Neural cell (in vitro differentiated cells): ENCODE measurements around the gene CCDC89. TPM values are rescaled to one million over a fixed set of nuclear protein-coding genes. Genes with fewer than 3 reads are reported as not detected.
A peak's percentile ranks its signal among the peaks of the same experiment; 100 is the strongest.

Experiments
- H2AFZ ChIP-seq: fragments of 200-600, 300-800 bp; sonication (generic), shearing (Covaris generic); 2 replicates; pipeline ENCODE4 v1.6.0; 2014; ENCODE audit warnings: low read depth, mild to moderate bottlenecking, antibody characterized with exemption, low read length, moderate library complexity
- H3F3A ChIP-seq: fragments of 200-600 bp; shearing (Covaris generic); 2 replicates; pipeline ENCODE4 v1.6.1; 2016; ENCODE audit warnings: mild to moderate bottlenecking, moderate library complexity, mixed read lengths, antibody characterized with exemption, low read length; ENCODE audit not compliant: insufficient read depth, poor library complexity, severe bottlenecking
- H3K27ac ChIP-seq: fragments of 200-600, 300-800 bp; sonication (generic), shearing (Covaris generic); 2 replicates; pipeline ENCODE4 v1.5.1; 2014; ENCODE audit warnings: mild to moderate bottlenecking, low read length, moderate library complexity
- H3K27me3 ChIP-seq: fragments of 300-800, 200-600 bp; sonication (generic), shearing (Covaris generic); 2 replicates; pipeline ENCODE4 v1.6.0; 2014; ENCODE audit warnings: mild to moderate bottlenecking, low read depth, low read length, moderate library complexity; ENCODE audit not compliant: insufficient read depth
- H3K36me3 ChIP-seq: fragments of 300-800, 200-600 bp; sonication (generic), shearing (Covaris generic); 2 replicates; pipeline ENCODE4 v1.5.1; 2014; ENCODE audit warnings: mild to moderate bottlenecking, antibody characterized with exemption, low read length, moderate library complexity; ENCODE audit not compliant: insufficient read depth
- H3K4me2 ChIP-seq: fragments of 300-800, 200-600 bp; sonication (generic), shearing (Covaris generic); 2 replicates; pipeline ENCODE4 v1.6.0; 2014; ENCODE audit warnings: mild to moderate bottlenecking, low read length
- H3K4me3 ChIP-seq: fragments of 300-800, 200-600 bp; sonication (generic), shearing (Covaris generic); 2 replicates; pipeline ENCODE4 v1.5.1; 2014; ENCODE audit warnings: mild to moderate bottlenecking, low read length, moderate library complexity
- H3K79me2 ChIP-seq: fragments of 200-600 bp; shearing (Covaris generic); replicated peaks from 2 replicates; pipeline ENCODE4 v1.6.0; 2014; ENCODE audit warnings: mild to moderate bottlenecking, low read length, moderate library complexity; ENCODE audit not compliant: insufficient read depth
- H3K9ac ChIP-seq: fragments of 300-800, 200-600 bp; sonication (generic), shearing (Covaris generic); 2 replicates; pipeline ENCODE4 v1.6.1; 2016; ENCODE audit warnings: mild to moderate bottlenecking, low read length, mixed read lengths
- H3K9me2 ChIP-seq: fragments of 200-600 bp; shearing (Covaris generic); 2 replicates; pipeline ENCODE4 v1.6.1; 2016; ENCODE audit warnings: mild to moderate bottlenecking, low read length, mixed read lengths; ENCODE audit not compliant: insufficient read depth
- H3K9me3 ChIP-seq: fragments of 200-600, 300-800 bp; sonication (generic), shearing (Covaris generic); 2 replicates; pipeline ENCODE4 v1.6.1; 2016; ENCODE audit warnings: mild to moderate bottlenecking, mixed run types, low read length, moderate library complexity, mixed read lengths
- H4K20me1 ChIP-seq: fragments of 200-600 bp; shearing (Covaris generic); 2 replicates; pipeline ENCODE4 v1.6.1; 2016; ENCODE audit warnings: mild to moderate bottlenecking, mixed run types; ENCODE audit not compliant: insufficient read depth
- CTCF ChIP-seq: fragments of 450-650 bp; IDR thresholded peaks from 2 replicates; pipeline ENCODE4 v1.5.1; 2014; ENCODE audit warnings: antibody characterized with exemption, mild to moderate bottlenecking, moderate library complexity; ENCODE audit not compliant: poor library complexity, severe bottlenecking
- EP300 ChIP-seq: fragments of 450-650 bp; conservative IDR thresholded peaks from 2 replicates; pipeline ENCODE4 v1.6.1; 2014; ENCODE audit warnings: antibody characterized with exemption, mild to moderate bottlenecking, moderate library complexity; ENCODE audit not compliant: poor library complexity, severe bottlenecking
- EZH2 ChIP-seq: fragments of 200-600, 300-800 bp; shearing (Covaris generic), sonication (generic); IDR thresholded peaks from 2 replicates; pipeline ENCODE4 v1.6.1; 2014; ENCODE audit warnings: antibody characterized with exemption, low read length, borderline replicate concordance, mild to moderate bottlenecking; ENCODE audit not compliant: insufficient read depth, poor library complexity, severe bottlenecking
- MXI1 ChIP-seq: fragments of 450-650 bp; conservative IDR thresholded peaks from 2 replicates; pipeline ENCODE4 v1.6.1; 2014; ENCODE audit warnings: antibody characterized with exemption, mild to moderate bottlenecking; ENCODE audit not compliant: poor library complexity, severe bottlenecking
- POLR2AphosphoS5 ChIP-seq: IDR thresholded peaks from 2 replicates; pipeline ENCODE4 v1.6.1; 2012
- RAD21 ChIP-seq: fragments of 450-650 bp; conservative IDR thresholded peaks from 2 replicates; pipeline ENCODE4 v1.6.1; 2014; ENCODE audit warnings: antibody characterized with exemption, mild to moderate bottlenecking, moderate library complexity
- REST ChIP-seq: IDR thresholded peaks from 2 replicates; pipeline ENCODE4 v1.6.1; 2012; ENCODE audit warnings: borderline replicate concordance
- SMC3 ChIP-seq: fragments of 450-650 bp; conservative IDR thresholded peaks from 2 replicates; pipeline ENCODE4 v1.6.1; 2014; ENCODE audit warnings: antibody characterized with exemption, mild to moderate bottlenecking, moderate library complexity; ENCODE audit not compliant: poor library complexity
- TAF1 ChIP-seq: IDR thresholded peaks from 2 replicates; pipeline ENCODE4 v1.6.1; 2012; ENCODE audit warnings: low read depth
- polyA plus RNA-seq: library from polyadenylated mRNA; depleted of rRNA; stranded (reverse); fragments of >200 nt; gene quantifications from 2 replicates; pipeline ENCODE4 v1.2.3, GENCODE V29; 2014

CCDC89 gene
- polyA plus RNA-seq, 1 donor from 2014 or later = not detected

GRCh38 chr11:85647604-85648299 lies 38.2 kb downstream of the CCDC89 start, which contains the start of gene TMEM126A:
Gene TMEM126A (plus strand): TSS chr11:85647967. CDS start chr11:85650256, 2,289 bp downstream.
- H4K20me1 ChIP-seq = no peaks in the 10 kb centered on the region
- H3K4me2 ChIP-seq = peak within 1 kb of the TSS; percentile 95
- no peaks in the 10 kb centered on the region for H3K27me3 ChIP-seq
- H3K9me3 ChIP-seq = no peaks in the 10 kb centered on the region
- H3K27ac ChIP-seq = peak within 1 kb of the TSS; percentile 64
- no peaks in the 10 kb centered on the region for H3F3A ChIP-seq
- no peaks in the 10 kb centered on the region for H3K36me3 ChIP-seq
- peak within 1 kb of the TSS; percentile 75 for H3K4me3 ChIP-seq
- peaks cover 9% of the 10 kb centered on the region for H3K79me2 ChIP-seq
- peak within 1 kb of the TSS; percentile 77 for H2AFZ ChIP-seq
- TF ChIP-seq REST (peak; percentile 68), EP300 (peak; percentile 36), SMC3 (peak; percentile 27), RAD21 (peak; percentile 25), POLR2AphosphoS5 (peak; percentile 81), EZH2 (no peak), CTCF (no peak), MXI1 (peak; percentile 96), TAF1 (peak; percentile 69)
- no peaks in the 10 kb centered on the region for H3K9me2 ChIP-seq
- H3K9ac ChIP-seq = peak within 1 kb of the TSS; percentile 71

- Histone ChIP-seq H3K36me3 (no peaks in the 10 kb centered on the region), H2AFZ (peak overlapping the region; percentile 35), H3F3A (no peaks in the 10 kb centered on the region), H4K20me1 (no peaks in the 10 kb centered on the region), H3K4me2 (peak overlapping the region; percentile 95), H3K9ac (peak overlapping the region; percentile 71), H3K9me2 (no peaks in the 10 kb centered on the region), H3K79me2 (peaks cover 9% of the 10 kb centered on the region), H3K9me3 (no peaks in the 10 kb centered on the region), H3K27ac (peak overlapping the region; percentile 64), H3K27me3 (no peaks in the 10 kb centered on the region), H3K4me3 (peak overlapping the region; percentile 75)
- TF ChIP-seq REST (no peak), TAF1 (no peak), EZH2 (no peak), CTCF (no peak), RAD21 (no peak), SMC3 (no peak), MXI1 (no peak), EP300 (no peak), POLR2AphosphoS5 (no peak)
These were observed 38.9 kb downstream of the CCDC89 start for GRCh38 chr11:85647078-85647477.
